ENCODE results near the gene ADCY9. TPM values are rescaled to one million over a fixed set of nuclear protein-coding genes. Genes with fewer than 3 reads are reported as not detected.

Gene ADCY9
- total RNA-seq, 1 donor from 2014 or later = 30.4 TPM

- H3K4me1 Mint-ChIP-seq (ENCODE audit: low read depth, unreplicated experiment) = peaks cover 5% of the 10 kb centered on the region
- no peaks in the 10 kb centered on the region for H3K36me3 Mint-ChIP-seq (ENCODE audit: unreplicated experiment)
- H3K4me3 Mint-ChIP-seq (ENCODE audit: unreplicated experiment) = no peak overlapping the region
- no peak for TF ChIP-seq CTCF (IDR thresholded peaks at IDR 0.05; ENCODE audit: partially characterized antibody, unreplicated experiment)
- no peak overlapping the region for H3K27ac Mint-ChIP-seq (ENCODE audit: unreplicated experiment)
- no peak for DNase-seq
- no peaks in the 10 kb centered on the region for H3K27me3 Mint-ChIP-seq (ENCODE audit: unreplicated experiment)
- H3K9me3 Mint-ChIP-seq (ENCODE audit: unreplicated experiment) = no peaks in the 10 kb centered on the region
These were observed 22.6 kb downstream of the ADCY9 start for GRCh38 chr16:4093495-4094126.

- H3K4me3 Mint-ChIP-seq (ENCODE audit: unreplicated experiment) = no peak overlapping the region
- no peak for DNase-seq
- H3K27ac Mint-ChIP-seq (ENCODE audit: unreplicated experiment) = no peak overlapping the region
- no peaks in the 10 kb centered on the region for H3K27me3 Mint-ChIP-seq (ENCODE audit: unreplicated experiment)
- no peaks in the 10 kb centered on the region for H3K36me3 Mint-ChIP-seq (ENCODE audit: unreplicated experiment)
- no peaks in the 10 kb centered on the region for H3K9me3 Mint-ChIP-seq (ENCODE audit: unreplicated experiment)
- H3K4me1 Mint-ChIP-seq (ENCODE audit: low read depth, unreplicated experiment) = peaks cover 5% of the 10 kb centered on the region
- TF ChIP-seq CTCF (IDR thresholded peaks at IDR 0.05; ENCODE audit: partially characterized antibody, unreplicated experiment) = no peak
These were observed 23.5 kb downstream of the ADCY9 start for GRCh38 chr16:4092547-4093265.

- H3K27ac Mint-ChIP-seq (ENCODE audit: unreplicated experiment) = no peak overlapping the region
- H3K27me3 Mint-ChIP-seq (ENCODE audit: unreplicated experiment) = no peaks in the 10 kb centered on the region
- H3K9me3 Mint-ChIP-seq (ENCODE audit: unreplicated experiment) = no peaks in the 10 kb centered on the region
- no peak for DNase-seq
- no peaks in the 10 kb centered on the region for H3K36me3 Mint-ChIP-seq (ENCODE audit: unreplicated experiment)
- peaks cover 5% of the 10 kb centered on the region for H3K4me1 Mint-ChIP-seq (ENCODE audit: low read depth, unreplicated experiment)
- TF ChIP-seq CTCF (IDR thresholded peaks at IDR 0.05; ENCODE audit: partially characterized antibody, unreplicated experiment) = no peak
- H3K4me3 Mint-ChIP-seq (ENCODE audit: unreplicated experiment) = no peak overlapping the region
These were observed 24.8 kb downstream of the ADCY9 start for GRCh38 chr16:4091240-4092012.

GRCh38 chr16:4090351-4090851 lies 25.8 kb downstream of the ADCY9 start:
- Mint-ChIP-seq H3K27me3 (ENCODE audit: unreplicated experiment) (no peaks in the 10 kb centered on the region), H3K4me3 (ENCODE audit: unreplicated experiment) (peak overlapping the region; percentile 30), H3K27ac (ENCODE audit: unreplicated experiment) (no peak overlapping the region), H3K36me3 (ENCODE audit: unreplicated experiment) (no peaks in the 10 kb centered on the region), H3K4me1 (ENCODE audit: low read depth, unreplicated experiment) (peaks cover 5% of the 10 kb centered on the region), H3K9me3 (ENCODE audit: unreplicated experiment) (no peaks in the 10 kb centered on the region)
- no peak for TF ChIP-seq CTCF (IDR thresholded peaks at IDR 0.05; ENCODE audit: partially characterized antibody, unreplicated experiment)
- DNase-seq = no peak
